Gastrocnemius medialis (tissue), 4 donors: ENCODE results near the gene POLN.

ENCODE experiments used
- CTCF ChIP-seq, 5 experiments: fragments of 450-650 bp in 3 of 5; fragments of 200-600 bp in 2 of 5; sonication (generic) in 2 of 5; IDR thresholded peaks in 4 of 5; conservative IDR thresholded peaks in 1 of 5; 1 replicate in 4 of 5; 2 replicates in 1 of 5; pipeline ENCODE4 v1.5.1; 2016 to 2019; ENCODE audit warnings: antibody characterized with exemption in 5 of 5, mild to moderate bottlenecking in 3 of 5, moderate library complexity in 3 of 5
- POLR2A ChIP-seq, 2 donors: fragments of 450-650 bp; IDR thresholded peaks; one replicate each; pipeline ENCODE4 v1.6.1; 2017; ENCODE audit warnings: antibody characterized with exemption in 2 of 2, mild to moderate bottlenecking in 2 of 2, moderate library complexity in 2 of 2

GRCh38 chr4:2047781-2048581 is 193.9 kb downstream of the POLN start:
- TF ChIP-seq CTCF (IDR thresholded peaks at IDR 0.05 in 4 of 5, conservative IDR thresholded peaks at IDR 0.05 in 1 of 5): no peak
- TF ChIP-seq POLR2A (IDR thresholded peaks at IDR 0.05): no peak
